ENCODE results near the gene BMPR1A.
A peak's percentile ranks its signal among the peaks of the same experiment; 100 is the strongest.

The BMPR1A gene

GRCh38 chr10:86957471-86958115 lies 201.2 kb downstream of the BMPR1A start, which contains the start of gene MMRN2:
TSS of gene MMRN2 (minus strand) at chr10:86957615. CDS start at chr10:86957541, 74 bp downstream.
- no peak for DNase-seq

- DNase-seq: no peak
Measured at GRCh38 chr10:86958116-86958900, 201.9 kb downstream of the BMPR1A start, which contains the start of gene SNCG. TSS of gene SNCG (plus strand) at chr10:86958599. CDS start at chr10:86958698, 99 bp downstream.

GRCh38 chr10:86958901-86959736 lies 202.7 kb downstream of the BMPR1A start:
- DNase-seq: peak in 1 of 14 donors; percentile 28

- DNase-seq: no peak
Measured at GRCh38 chr10:86959737-86960002, 203.3 kb downstream of the BMPR1A start.

GRCh38 chr10:86960003-86960862 lies 203.8 kb downstream of the BMPR1A start:
- DNase-seq: no peak

- DNase-seq: no peak
Measured at GRCh38 chr10:86960863-86961434, 204.5 kb downstream of the BMPR1A start.

GRCh38 chr10:86961481-86962091 lies 205.2 kb downstream of the BMPR1A start:
- no peak for DNase-seq

GRCh38 chr10:86962136-86962980 lies 205.9 kb downstream of the BMPR1A start:
- DNase-seq: no peak

GRCh38 chr10:86962981-86963310 lies 206.5 kb downstream of the BMPR1A start:
- no peak for DNase-seq

- no peak for DNase-seq
Measured at GRCh38 chr10:86963341-86963919, 207.0 kb downstream of the BMPR1A start.

GRCh38 chr10:86964061-86964846 lies 207.8 kb downstream of the BMPR1A start:
- DNase-seq: no peak

GRCh38 chr10:86964847-86965190 lies 208.4 kb downstream of the BMPR1A start:
- DNase-seq: no peak

- DNase-seq: no peak
Measured at GRCh38 chr10:86965986-86966654, 209.7 kb downstream of the BMPR1A start.

- no peak for DNase-seq
Measured at GRCh38 chr10:86967481-86967941, 211.1 kb downstream of the BMPR1A start.

GRCh38 chr10:86968271-86968993 lies 212.0 kb downstream of the BMPR1A start, which contains the start of gene ADIRF:
TSS of gene ADIRF (plus strand) at chr10:86968482. CDS start at chr10:86968545, 63 bp downstream.
- DNase-seq: no peak

GRCh38 chr10:86968994-86969355 lies 212.6 kb downstream of the BMPR1A start:
- DNase-seq: no peak

GRCh38 chr10:86969421-86970041 lies 213.1 kb downstream of the BMPR1A start:
- DNase-seq: no peak

All from C1 segment of cervical spinal cord (tissue), 14 donors.